ENCODE measurements around the gene CDADC1. TPM values are rescaled to one million over a fixed set of nuclear protein-coding genes. Genes with fewer than 3 reads are reported as not detected.
A peak's percentile ranks its signal among the peaks of the same experiment; 100 is the strongest.

The CDADC1 gene
- total and polyA plus RNA-seq, 2 of the 13 experiments (the other 11 are each of a cell fraction or from before 2014, with no cell fraction given), result 2.4 to 9.0 TPM

- TF ChIP-seq, protein P1, sequence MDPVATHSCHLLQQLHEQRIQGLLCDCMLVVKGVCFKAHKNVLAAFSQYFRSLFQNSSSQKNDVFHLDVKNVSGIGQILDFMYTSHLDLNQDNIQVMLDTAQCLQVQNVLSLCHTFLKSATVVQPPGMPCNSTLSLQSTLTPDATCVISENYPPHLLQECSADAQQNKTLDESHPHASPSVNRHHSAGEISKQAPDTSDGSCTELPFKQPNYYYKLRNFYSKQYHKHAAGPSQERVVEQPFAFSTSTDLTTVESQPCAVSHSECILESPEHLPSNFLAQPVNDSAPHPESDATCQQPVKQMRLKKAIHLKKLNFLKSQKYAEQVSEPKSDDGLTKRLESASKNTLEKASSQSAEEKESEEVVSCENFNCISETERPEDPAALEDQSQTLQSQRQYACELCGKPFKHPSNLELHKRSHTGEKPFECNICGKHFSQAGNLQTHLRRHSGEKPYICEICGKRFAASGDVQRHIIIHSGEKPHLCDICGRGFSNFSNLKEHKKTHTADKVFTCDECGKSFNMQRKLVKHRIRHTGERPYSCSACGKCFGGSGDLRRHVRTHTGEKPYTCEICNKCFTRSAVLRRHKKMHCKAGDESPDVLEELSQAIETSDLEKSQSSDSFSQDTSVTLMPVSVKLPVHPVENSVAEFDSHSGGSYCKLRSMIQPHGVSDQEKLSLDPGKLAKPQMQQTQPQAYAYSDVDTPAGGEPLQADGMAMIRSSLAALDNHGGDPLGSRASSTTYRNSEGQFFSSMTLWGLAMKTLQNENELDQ (CRISPR knock-in tag; IDR thresholded peaks at IDR 0.05; ENCODE audit: borderline replicate concordance), result no peak
- TF ChIP-seq, protein P2, sequence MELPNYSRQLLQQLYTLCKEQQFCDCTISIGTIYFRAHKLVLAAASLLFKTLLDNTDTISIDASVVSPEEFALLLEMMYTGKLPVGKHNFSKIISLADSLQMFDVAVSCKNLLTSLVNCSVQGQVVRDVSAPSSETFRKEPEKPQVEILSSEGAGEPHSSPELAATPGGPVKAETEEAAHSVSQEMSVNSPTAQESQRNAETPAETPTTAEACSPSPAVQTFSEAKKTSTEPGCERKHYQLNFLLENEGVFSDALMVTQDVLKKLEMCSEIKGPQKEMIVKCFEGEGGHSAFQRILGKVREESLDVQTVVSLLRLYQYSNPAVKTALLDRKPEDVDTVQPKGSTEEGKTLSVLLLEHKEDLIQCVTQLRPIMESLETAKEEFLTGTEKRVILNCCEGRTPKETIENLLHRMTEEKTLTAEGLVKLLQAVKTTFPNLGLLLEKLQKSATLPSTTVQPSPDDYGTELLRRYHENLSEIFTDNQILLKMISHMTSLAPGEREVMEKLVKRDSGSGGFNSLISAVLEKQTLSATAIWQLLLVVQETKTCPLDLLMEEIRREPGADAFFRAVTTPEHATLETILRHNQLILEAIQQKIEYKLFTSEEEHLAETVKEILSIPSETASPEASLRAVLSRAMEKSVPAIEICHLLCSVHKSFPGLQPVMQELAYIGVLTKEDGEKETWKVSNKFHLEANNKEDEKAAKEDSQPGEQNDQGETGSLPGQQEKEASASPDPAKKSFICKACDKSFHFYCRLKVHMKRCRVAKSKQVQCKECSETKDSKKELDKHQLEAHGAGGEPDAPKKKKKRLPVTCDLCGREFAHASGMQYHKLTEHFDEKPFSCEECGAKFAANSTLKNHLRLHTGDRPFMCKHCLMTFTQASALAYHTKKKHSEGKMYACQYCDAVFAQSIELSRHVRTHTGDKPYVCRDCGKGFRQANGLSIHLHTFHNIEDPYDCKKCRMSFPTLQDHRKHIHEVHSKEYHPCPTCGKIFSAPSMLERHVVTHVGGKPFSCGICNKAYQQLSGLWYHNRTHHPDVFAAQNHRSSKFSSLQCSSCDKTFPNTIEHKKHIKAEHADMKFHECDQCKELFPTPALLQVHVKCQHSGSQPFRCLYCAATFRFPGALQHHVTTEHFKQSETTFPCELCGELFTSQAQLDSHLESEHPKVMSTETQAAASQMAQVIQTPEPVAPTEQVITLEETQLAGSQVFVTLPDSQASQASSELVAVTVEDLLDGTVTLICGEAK (IDR thresholded peaks at IDR 0.05), result no peak
- TF ChIP-seq, protein P2 (CRISPR knock-in tag; IDR thresholded peaks at IDR 0.05), result no peak
- TF ChIP-seq MAZ (IDR thresholded peaks at IDR 0.05; ENCODE audit: borderline replicate concordance, low read depth, low read length), result peak; percentile 52; the same call in 1 of the 2 replicates
- TF ChIP-seq MAZ (CRISPR knock-in tag; IDR thresholded peaks at IDR 0.05; ENCODE audit: low read depth), result no peak; the same call in 1 of the 2 replicates
- no peak for TF ChIP-seq NFRKB (IDR thresholded peaks at IDR 0.05)
- no peak for TF ChIP-seq TBL1XR1 (IDR thresholded peaks at IDR 0.05; ENCODE audit: borderline replicate concordance, low read length, partially characterized antibody)
- no peak for TF ChIP-seq SRSF1 (optimal IDR thresholded peaks at IDR 0.05; ENCODE audit: low read depth, low read length)
- no peak for TF ChIP-seq ADNP (CRISPR knock-in tag; IDR thresholded peaks at IDR 0.05)
- TF ChIP-seq ZC3H4 (CRISPR knock-in tag; IDR thresholded peaks at IDR 0.05; ENCODE audit: borderline replicate concordance), result no peak
- no peak for TF ChIP-seq ZNF383 (CRISPR knock-in tag; IDR thresholded peaks at IDR 0.05; ENCODE audit: borderline replicate concordance)
- TF ChIP-seq RBM22 (optimal IDR thresholded peaks at IDR 0.05; ENCODE audit: low read length), result no peak
- no peak for TF ChIP-seq ZNF678 (CRISPR knock-in tag; IDR thresholded peaks at IDR 0.05)
- TF ChIP-seq ZNF350 (CRISPR knock-in tag; IDR thresholded peaks at IDR 0.05; ENCODE audit: borderline replicate concordance, low read depth), result peak; percentile 94
- peak; percentile 67; the same call in 1 of the 2 replicates for TF ChIP-seq KDM5B (CRISPR knock-in tag; IDR thresholded peaks at IDR 0.05; ENCODE audit: borderline replicate concordance)
- TF ChIP-seq ATF4 (CRISPR knock-in tag; IDR thresholded peaks at IDR 0.05), result no peak
These were observed at the start of gene CDADC1 (continued) for GRCh38 chr13:49247643-49248621.

All from HepG2 (cell line).